ENCODE measurements around the gene MTCH1. TPM values are rescaled to one million over a fixed set of nuclear protein-coding genes. Genes with fewer than 3 reads are reported as not detected.
"Not testable (repeated sequence)": the region's sequence is repeated elsewhere in the genome, so short reads cannot be mapped to it uniquely, and the experiment has no call there.

MTCH1 gene
- total RNA-seq, 1 donor = 176 TPM

- H3K27me3 ChIP-seq (ENCODE audit: insufficient read depth, low read length); H3K4me1 ChIP-seq (ENCODE audit: insufficient read depth, low read length); H3K9me3 ChIP-seq (ENCODE audit: low read depth, low read length); H3K4me3 ChIP-seq (ENCODE audit: low read length): not testable (repeated sequence)
Observed at GRCh38 chr6:36941561-36941960, 44.4 kb downstream of the MTCH1 start.

DNA sequence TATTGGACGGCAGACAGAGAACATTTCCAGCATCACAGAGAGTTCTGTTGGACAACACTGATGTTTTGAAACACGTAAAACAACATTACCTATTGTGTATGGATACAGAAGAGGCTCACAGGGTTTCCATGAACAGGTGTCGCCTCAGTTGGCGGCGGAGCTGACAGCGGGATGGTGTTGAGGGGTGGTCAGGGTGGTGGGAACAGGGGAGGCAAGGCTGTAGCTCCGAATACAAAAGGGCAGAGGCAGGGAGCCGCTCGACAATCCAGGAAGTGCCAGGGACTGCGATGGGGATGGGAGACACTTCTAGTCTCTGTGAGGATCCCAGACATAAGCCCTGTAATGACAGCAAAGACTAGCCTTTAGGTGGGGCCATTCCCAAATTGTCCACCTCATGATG, 46.0 kb downstream of the MTCH1 start:
- Histone ChIP-seq H3K9me3 (ENCODE audit: low read depth, low read length) (no peaks in the 10 kb centered on the region), H3K4me1 (ENCODE audit: insufficient read depth, low read length) (no peaks in the 10 kb centered on the region), H3K27me3 (ENCODE audit: insufficient read depth, low read length) (no peaks in the 10 kb centered on the region), H3K4me3 (ENCODE audit: low read length) (no peak overlapping the region)

GRCh38 chr6:36939005-36939404, 47.0 kb downstream of the MTCH1 start:
- not testable (repeated sequence) for H3K27me3 ChIP-seq (ENCODE audit: insufficient read depth, low read length); H3K4me3 ChIP-seq (ENCODE audit: low read length); H3K4me1 ChIP-seq (ENCODE audit: insufficient read depth, low read length); H3K9me3 ChIP-seq (ENCODE audit: low read depth, low read length)

DNA sequence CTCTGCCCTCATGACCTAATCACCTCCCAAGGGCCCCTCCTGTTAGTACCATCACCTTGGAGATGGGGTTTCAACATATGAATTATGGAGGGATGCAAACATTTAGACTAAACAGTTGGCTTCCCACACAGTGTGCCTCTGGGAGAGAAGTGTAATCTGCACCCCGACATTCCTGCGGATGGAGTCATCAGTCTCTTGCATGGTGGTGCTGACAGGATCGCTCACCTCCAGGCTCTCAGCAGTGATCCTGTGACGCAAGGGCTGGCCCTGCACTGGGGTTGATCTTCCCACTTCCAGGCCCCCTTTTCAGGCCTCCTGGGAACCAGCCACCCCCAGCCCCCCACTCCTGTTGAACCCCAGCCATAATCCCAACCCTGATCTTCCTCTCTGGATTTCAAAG, 47.5 kb downstream of the MTCH1 start:
- H3K27me3 ChIP-seq (ENCODE audit: insufficient read depth, low read length) = no peaks in the 10 kb centered on the region
- no peaks in the 10 kb centered on the region for H3K9me3 ChIP-seq (ENCODE audit: low read depth, low read length)
- H3K4me1 ChIP-seq (ENCODE audit: insufficient read depth, low read length) = no peaks in the 10 kb centered on the region
- no peak overlapping the region for H3K4me3 ChIP-seq (ENCODE audit: low read length)

DNA sequence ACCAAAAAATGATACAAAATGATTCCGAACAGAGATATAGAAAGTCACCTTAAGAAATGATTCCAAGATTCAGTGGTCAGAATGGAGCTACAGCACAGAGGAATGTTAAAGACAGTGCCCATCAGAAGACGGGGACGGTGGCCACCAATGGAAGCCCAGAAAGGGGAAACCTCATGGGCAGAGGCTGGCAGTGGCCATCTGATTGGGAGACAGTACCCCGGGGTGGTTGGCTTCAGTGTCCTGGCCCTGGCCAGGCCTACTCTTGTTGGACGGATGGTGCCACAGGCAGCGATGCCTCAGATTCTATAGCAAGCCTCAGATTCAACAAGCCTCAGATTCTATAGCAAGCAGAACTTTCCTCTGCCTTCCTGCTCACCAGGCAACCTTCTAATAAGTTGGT, 48.1 kb downstream of the MTCH1 start:
- H3K27me3 ChIP-seq (ENCODE audit: insufficient read depth, low read length) = no peaks in the 10 kb centered on the region
- no peaks in the 10 kb centered on the region for H3K4me1 ChIP-seq (ENCODE audit: insufficient read depth, low read length)
- H3K4me3 ChIP-seq (ENCODE audit: low read length) = no peak overlapping the region
- H3K9me3 ChIP-seq (ENCODE audit: low read depth, low read length) = no peaks in the 10 kb centered on the region

DNA sequence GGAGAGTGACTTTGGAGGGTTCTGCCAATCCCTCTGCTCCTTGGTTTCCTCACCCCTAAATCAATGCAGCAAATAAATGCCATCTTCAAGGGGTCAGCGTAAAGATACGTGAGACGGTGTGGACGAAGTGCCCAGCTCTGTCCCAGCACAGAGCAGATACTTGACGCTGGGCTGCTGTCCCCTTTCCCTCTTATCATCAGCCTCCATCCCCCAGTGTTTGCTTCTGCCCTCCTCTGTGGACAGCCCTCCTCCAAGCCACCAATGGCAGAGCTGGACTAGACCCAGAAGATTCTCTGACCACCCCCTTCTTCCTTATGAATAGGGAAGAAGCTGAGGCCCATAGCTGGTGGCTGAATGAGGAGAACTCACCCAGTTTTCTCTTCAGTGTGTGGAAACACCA, 49.2 kb downstream of the MTCH1 start:
- Histone ChIP-seq H3K9me3 (ENCODE audit: low read depth, low read length) (no peaks in the 10 kb centered on the region), H3K27me3 (ENCODE audit: insufficient read depth, low read length) (no peaks in the 10 kb centered on the region), H3K4me3 (ENCODE audit: low read length) (no peak overlapping the region), H3K4me1 (ENCODE audit: insufficient read depth, low read length) (no peaks in the 10 kb centered on the region)

- Histone ChIP-seq H3K4me1 (ENCODE audit: insufficient read depth, low read length) (no peaks in the 10 kb centered on the region), H3K27me3 (ENCODE audit: insufficient read depth, low read length) (no peaks in the 10 kb centered on the region), H3K9me3 (ENCODE audit: low read depth, low read length) (no peaks in the 10 kb centered on the region), H3K4me3 (ENCODE audit: low read length) (no peak overlapping the region)
Observed at GRCh38 chr6:36934901-36935300, 51.1 kb downstream of the MTCH1 start.

- no peaks in the 10 kb centered on the region for H3K27me3 ChIP-seq (ENCODE audit: insufficient read depth, low read length)
- no peak overlapping the region for H3K4me3 ChIP-seq (ENCODE audit: low read length)
- H3K9me3 ChIP-seq (ENCODE audit: low read depth, low read length) = no peaks in the 10 kb centered on the region
- H3K4me1 ChIP-seq (ENCODE audit: insufficient read depth, low read length) = no peaks in the 10 kb centered on the region
Observed at GRCh38 chr6:36933519-36933918, 52.5 kb downstream of the MTCH1 start.

- no peaks in the 10 kb centered on the region for H3K27me3 ChIP-seq (ENCODE audit: insufficient read depth, low read length)
- no peaks in the 10 kb centered on the region for H3K4me1 ChIP-seq (ENCODE audit: insufficient read depth, low read length)
- no peaks in the 10 kb centered on the region for H3K9me3 ChIP-seq (ENCODE audit: low read depth, low read length)
- H3K4me3 ChIP-seq (ENCODE audit: low read length) = no peak overlapping the region
Observed at GRCh38 chr6:36933102-36933501, 52.9 kb downstream of the MTCH1 start.

DNA sequence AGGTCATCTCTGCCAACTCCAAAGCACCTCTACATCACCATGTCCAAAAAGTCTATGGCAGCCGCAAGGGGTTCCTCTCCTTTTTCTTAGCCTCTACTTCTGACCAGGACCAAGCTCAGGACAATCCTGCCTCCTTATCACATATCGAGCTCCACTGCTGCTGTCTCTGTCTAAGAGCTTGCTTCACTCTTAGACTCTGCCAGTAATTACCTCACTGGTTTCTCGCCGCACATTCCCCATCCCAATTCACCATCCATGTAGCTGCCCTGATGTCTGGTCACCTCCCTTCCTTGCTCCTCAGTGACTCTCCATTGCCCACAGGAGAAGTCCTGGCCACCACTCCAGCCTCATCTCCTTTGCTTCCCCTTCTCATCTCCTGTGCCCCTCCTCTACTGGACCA, 55.5 kb downstream of the MTCH1 start:
- H3K9me3 ChIP-seq (ENCODE audit: low read depth, low read length) = no peaks in the 10 kb centered on the region
- no peaks in the 10 kb centered on the region for H3K4me1 ChIP-seq (ENCODE audit: insufficient read depth, low read length)
- H3K27me3 ChIP-seq (ENCODE audit: insufficient read depth, low read length) = no peaks in the 10 kb centered on the region
- no peak overlapping the region for H3K4me3 ChIP-seq (ENCODE audit: low read length)

DNA sequence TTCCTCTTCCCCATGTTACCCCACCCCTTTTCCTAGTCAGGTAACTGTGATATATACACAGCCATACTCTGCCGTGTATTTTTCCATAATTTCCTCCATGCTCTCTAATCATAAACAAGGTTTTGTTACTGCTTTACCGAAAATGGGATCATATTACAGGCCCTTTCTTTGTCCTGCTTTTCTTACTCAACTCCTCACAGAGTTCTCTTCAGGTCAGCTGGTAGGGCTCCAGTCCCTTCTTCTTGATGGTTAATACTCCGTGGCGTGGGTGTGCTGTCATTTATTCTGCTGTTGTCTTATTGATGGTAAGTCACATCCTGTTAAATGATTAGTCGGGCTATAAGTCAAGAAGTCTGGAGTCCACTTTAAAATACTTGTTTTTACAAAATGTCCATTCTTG, 56.4 kb downstream of the MTCH1 start:
- no peaks in the 10 kb centered on the region for H3K4me1 ChIP-seq (ENCODE audit: insufficient read depth, low read length)
- no peaks in the 10 kb centered on the region for H3K27me3 ChIP-seq (ENCODE audit: insufficient read depth, low read length)
- no peak overlapping the region for H3K4me3 ChIP-seq (ENCODE audit: low read length)
- H3K9me3 ChIP-seq (ENCODE audit: low read depth, low read length) = no peaks in the 10 kb centered on the region

DNA sequence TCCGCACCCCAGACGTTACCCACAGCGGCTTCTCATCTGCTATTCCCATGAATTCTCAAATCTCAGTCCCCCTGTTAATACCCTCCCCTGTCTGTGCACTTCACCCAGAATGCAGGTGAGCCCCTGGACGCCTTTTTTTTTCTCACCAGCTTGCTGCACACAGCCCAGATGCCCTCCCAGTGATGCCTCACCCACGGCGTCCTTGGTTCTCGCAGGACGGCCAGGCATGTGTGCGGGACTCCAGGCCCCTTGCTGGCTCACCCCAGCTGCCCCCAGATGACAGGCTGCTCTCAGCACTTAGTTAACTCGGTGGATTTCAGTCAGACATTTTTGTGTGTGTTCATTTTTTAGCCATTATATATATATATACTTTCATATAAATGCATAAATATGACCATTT, 56.8 kb downstream of the MTCH1 start:
- no peaks in the 10 kb centered on the region for H3K27me3 ChIP-seq (ENCODE audit: insufficient read depth, low read length)
- no peaks in the 10 kb centered on the region for H3K9me3 ChIP-seq (ENCODE audit: low read depth, low read length)
- H3K4me3 ChIP-seq (ENCODE audit: low read length) = no peak overlapping the region
- no peaks in the 10 kb centered on the region for H3K4me1 ChIP-seq (ENCODE audit: insufficient read depth, low read length)

DNA sequence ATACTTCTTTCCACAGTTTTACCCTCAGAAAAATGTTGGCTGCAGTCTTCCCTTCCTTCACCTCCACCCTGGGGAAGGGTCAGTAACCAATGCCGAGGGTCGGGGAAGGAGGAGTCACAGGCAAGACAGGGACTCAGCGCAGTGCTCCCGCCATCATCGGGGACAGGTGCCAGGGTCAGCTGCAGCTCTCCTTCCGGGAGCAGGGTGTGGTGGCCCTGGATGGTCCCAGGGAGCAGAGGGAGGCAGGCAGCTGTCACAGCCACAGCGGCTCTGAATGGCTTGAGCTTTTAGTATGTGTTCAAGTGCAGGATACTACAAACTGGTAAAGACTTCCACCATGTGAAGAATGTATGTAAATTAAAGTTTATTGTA, 57.5 kb downstream of the MTCH1 start:
- no peaks in the 10 kb centered on the region for H3K27me3 ChIP-seq (ENCODE audit: insufficient read depth, low read length)
- no peaks in the 10 kb centered on the region for H3K9me3 ChIP-seq (ENCODE audit: low read depth, low read length)
- no peak overlapping the region for H3K4me3 ChIP-seq (ENCODE audit: low read length)
- H3K4me1 ChIP-seq (ENCODE audit: insufficient read depth, low read length) = no peaks in the 10 kb centered on the region

DNA sequence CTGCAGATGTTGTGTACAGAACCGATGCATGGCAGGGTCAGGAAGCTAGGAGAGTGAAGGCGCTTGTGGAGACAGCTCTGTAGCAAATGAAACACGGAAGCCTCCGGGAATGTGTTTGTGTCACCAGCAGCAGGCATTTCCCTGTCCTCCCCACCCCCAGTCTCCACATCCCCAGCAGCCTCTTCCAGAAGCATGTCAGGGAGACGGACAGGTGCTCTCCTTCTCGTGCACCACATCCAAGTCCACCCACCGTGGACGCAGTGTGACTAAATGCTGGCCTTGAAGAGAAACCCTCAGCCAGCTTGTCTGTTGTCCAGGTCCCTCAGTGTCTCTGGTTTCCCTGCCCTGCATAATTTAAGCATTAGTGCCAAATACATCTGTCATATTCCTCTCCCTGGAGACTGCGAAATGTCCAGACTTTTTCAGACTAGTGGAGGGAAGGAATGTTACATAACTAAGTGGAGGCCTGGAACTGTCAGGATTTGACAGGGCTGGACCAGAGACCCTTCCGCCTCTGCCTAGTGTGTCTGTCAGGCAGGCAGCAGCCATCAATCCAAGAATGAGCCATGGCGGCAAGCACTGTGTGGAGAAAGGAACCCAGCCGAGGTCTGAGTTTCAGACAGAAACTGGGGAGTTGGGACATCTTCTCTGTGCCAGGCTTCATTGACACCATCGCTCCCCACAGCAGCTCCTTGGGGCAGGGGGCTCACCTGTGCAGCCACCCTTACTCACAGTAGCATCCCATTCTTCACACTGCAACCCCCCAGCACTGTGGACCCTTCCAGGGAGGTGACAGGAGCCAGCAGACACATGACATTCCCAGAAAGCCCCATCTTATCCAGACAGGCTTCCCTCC, 58.1 kb downstream of the MTCH1 start:
- no peak overlapping the region for H3K4me3 ChIP-seq (ENCODE audit: low read length)
- no peaks in the 10 kb centered on the region for H3K27me3 ChIP-seq (ENCODE audit: insufficient read depth, low read length)
- H3K4me1 ChIP-seq (ENCODE audit: insufficient read depth, low read length) = no peaks in the 10 kb centered on the region
- H3K9me3 ChIP-seq (ENCODE audit: low read depth, low read length) = no peaks in the 10 kb centered on the region

- H3K4me3 ChIP-seq (ENCODE audit: low read length) = no peak overlapping the region
- no peaks in the 10 kb centered on the region for H3K4me1 ChIP-seq (ENCODE audit: insufficient read depth, low read length)
Observed at GRCh38 chr6:36926708-36927513, 59.1 kb downstream of the MTCH1 start.

GRCh38 chr6:36925809-36926208, 60.2 kb downstream of the MTCH1 start:
- H3K9me3 ChIP-seq (ENCODE audit: low read depth, low read length) = no peaks in the 10 kb centered on the region
- H3K27me3 ChIP-seq (ENCODE audit: insufficient read depth, low read length) = no peaks in the 10 kb centered on the region
- no peak overlapping the region for H3K4me3 ChIP-seq (ENCODE audit: low read length)

More at GRCh38 chr6:36926708-36927513, 59.1 kb downstream of the MTCH1 start:
- Histone ChIP-seq H3K9me3 (ENCODE audit: low read depth, low read length) (no peaks in the 10 kb centered on the region), H3K27me3 (ENCODE audit: insufficient read depth, low read length) (no peaks in the 10 kb centered on the region)

More at GRCh38 chr6:36925809-36926208, 60.2 kb downstream of the MTCH1 start:
- no peaks in the 10 kb centered on the region for H3K4me1 ChIP-seq (ENCODE audit: insufficient read depth, low read length)

Data from mononuclear cell (primary cell).